Activated gamma-delta T cell treated with Interleukin-2 at 50 U/mL for 16 hours (primary cell): ENCODE measurements around the gene KIF6.
"Not testable (repeated sequence)": the region's sequence is repeated elsewhere in the genome, so short reads cannot be mapped to it uniquely, and the experiment has no call there.

Experiments used
- DNase-seq: peaks from one replicate; pipeline ENCODE4 v3.0.0-alpha.2; 2020

KIF6 gene

GRCh38 chr6:39707962-39708683 is 17.1 kb downstream of the KIF6 start:
- DNase-seq, result no peak

- no peak for DNase-seq
Observed at GRCh38 chr6:39706819-39707335, 18.3 kb downstream of the KIF6 start.

GRCh38 chr6:39702265-39702664 is 22.9 kb downstream of the KIF6 start:
- DNase-seq, result no peak

- DNase-seq, result no peak
Observed at GRCh38 chr6:39700362-39700761, 24.8 kb downstream of the KIF6 start.

- no peak for DNase-seq
Observed at GRCh38 chr6:39698789-39699188, 26.4 kb downstream of the KIF6 start.

- DNase-seq, result no peak
Observed at GRCh38 chr6:39696986-39697788, 28.0 kb downstream of the KIF6 start.

GRCh38 chr6:39695447-39695846 is 29.8 kb downstream of the KIF6 start:
- no peak for DNase-seq

GRCh38 chr6:39693206-39693605 is 32.0 kb downstream of the KIF6 start:
- DNase-seq, result no peak

GRCh38 chr6:39688494-39688893 is 36.7 kb downstream of the KIF6 start:
- no peak for DNase-seq

GRCh38 chr6:39686976-39687375 is 38.2 kb downstream of the KIF6 start:
- no peak for DNase-seq

- DNase-seq, result no peak
Observed at GRCh38 chr6:39685938-39686337, 39.3 kb downstream of the KIF6 start.

GRCh38 chr6:39685489-39685826 is 39.8 kb downstream of the KIF6 start:
- DNase-seq, result no peak

GRCh38 chr6:39684790-39685488 is 40.3 kb downstream of the KIF6 start:
- DNase-seq, result no peak

GRCh38 chr6:39681674-39682121 is 43.5 kb downstream of the KIF6 start:
- no peak for DNase-seq

- DNase-seq, result no peak
Observed at GRCh38 chr6:39678914-39679313, 46.3 kb downstream of the KIF6 start.

GRCh38 chr6:39677318-39677717 is 47.9 kb downstream of the KIF6 start:
- DNase-seq, result not testable (repeated sequence)

GRCh38 chr6:39670519-39670918 is 54.7 kb downstream of the KIF6 start:
- no peak for DNase-seq

- no peak for DNase-seq
Observed at GRCh38 chr6:39669973-39670342, 55.2 kb downstream of the KIF6 start.

GRCh38 chr6:39669207-39669972 is 55.8 kb downstream of the KIF6 start:
- no peak for DNase-seq

GRCh38 chr6:39666706-39667489 is 58.3 kb downstream of the KIF6 start:
- no peak for DNase-seq

- no peak for DNase-seq
Observed at GRCh38 chr6:39665861-39666260, 59.3 kb downstream of the KIF6 start.

- DNase-seq, result no peak
Observed at GRCh38 chr6:39664173-39664572, 61.0 kb downstream of the KIF6 start.
